Measurements from ENCODE around the gene CEACAM16.

GRCh38 chr19:44657211-44657921 lies 41.6 kb upstream of the CEACAM16 start:
- TF ChIP-seq TCF7 (IDR thresholded peaks at IDR 0.05; ENCODE audit: borderline replicate concordance) = no peak
- TF ChIP-seq, protein P1, sequence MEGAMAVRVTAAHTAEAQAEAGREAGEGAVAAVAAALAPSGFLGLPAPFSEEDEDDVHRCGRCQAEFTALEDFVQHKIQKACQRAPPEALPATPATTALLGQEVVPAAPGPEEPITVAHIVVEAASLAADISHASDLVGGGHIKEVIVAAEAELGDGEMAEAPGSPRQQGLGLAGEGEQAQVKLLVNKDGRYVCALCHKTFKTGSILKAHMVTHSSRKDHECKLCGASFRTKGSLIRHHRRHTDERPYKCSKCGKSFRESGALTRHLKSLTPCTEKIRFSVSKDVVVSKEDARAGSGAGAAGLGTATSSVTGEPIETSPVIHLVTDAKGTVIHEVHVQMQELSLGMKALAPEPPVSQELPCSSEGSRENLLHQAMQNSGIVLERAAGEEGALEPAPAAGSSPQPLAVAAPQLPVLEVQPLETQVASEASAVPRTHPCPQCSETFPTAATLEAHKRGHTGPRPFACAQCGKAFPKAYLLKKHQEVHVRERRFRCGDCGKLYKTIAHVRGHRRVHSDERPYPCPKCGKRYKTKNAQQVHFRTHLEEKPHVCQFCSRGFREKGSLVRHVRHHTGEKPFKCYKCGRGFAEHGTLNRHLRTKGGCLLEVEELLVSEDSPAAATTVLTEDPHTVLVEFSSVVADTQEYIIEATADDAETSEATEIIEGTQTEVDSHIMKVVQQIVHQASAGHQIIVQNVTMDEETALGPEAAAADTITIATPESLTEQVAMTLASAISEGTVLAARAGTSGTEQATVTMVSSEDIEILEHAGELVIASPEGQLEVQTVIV (CRISPR knock-in tag; IDR thresholded peaks at IDR 0.05; ENCODE audit: borderline replicate concordance) = no peak
- TF ChIP-seq ZNF77 (CRISPR knock-in tag; IDR thresholded peaks at IDR 0.05) = no peak
- no peak for TF ChIP-seq POLR2AphosphoS5 (IDR thresholded peaks at IDR 0.05; ENCODE audit: control insufficient read depth, insufficient read depth, low read depth, low read length)
